ENCODE measurements around the gene RAB17. TPM values are rescaled to one million over a fixed set of nuclear protein-coding genes. Genes with fewer than 3 reads are reported as not detected.

The RAB17 gene
- total and polyA plus RNA-seq, 2 experiments from 2014 or later: 58.3 to 99.1 TPM

Small RNAs within 50 kb of the gene (small RNA-seq; reads per million reads assigned to genes)
- gene RNU6-1140P: 0.19 reads per million

Other genes starting within 250 kb of the RAB17 start
- gene COL6A3, start 176.6 kb downstream of the RAB17 start, total RNA-seq: 158 and 250 TPM in 2 replicates
- gene COL6A3, start 176.6 kb downstream of the RAB17 start, polyA plus RNA-seq: 70.7 and 80.7 TPM in 2 replicates
- gene MLPH, start 103.5 kb downstream of the RAB17 start, total RNA-seq: 10.0 and 12.3 TPM in 2 replicates
- gene MLPH, start 103.5 kb downstream of the RAB17 start, polyA plus RNA-seq: 5.6 and 6.7 TPM in 2 replicates
- gene PRLH, start 24.2 kb downstream of the RAB17 start, total RNA-seq: not detected in 2 replicates
- gene PRLH, start 24.2 kb downstream of the RAB17 start, polyA plus RNA-seq: not detected in 2 replicates
- gene LRRFIP1, start 36.9 kb upstream of the RAB17 start, total RNA-seq: 42.7 and 49.0 TPM in 2 replicates
- gene LRRFIP1, start 36.9 kb upstream of the RAB17 start, polyA plus RNA-seq: 64.1 and 81.4 TPM in 2 replicates
- 0.40 and 0.53 TPM in 2 replicates for gene RBM44, start 208.0 kb upstream of the RAB17 start, total RNA-seq
- gene RBM44, start 208.0 kb upstream of the RAB17 start, polyA plus RNA-seq: 0.47 and 0.76 TPM in 2 replicates

All from hepatocyte (in vitro differentiated cells).